ENCODE data around the gene LYRM9.

GRCh38 chr17:27938241-27938640 is 45.1 kb upstream of the LYRM9 start:
- no peak for TF ChIP-seq NFIC (IDR thresholded peaks at IDR 0.05)
- TF ChIP-seq TCF12 (IDR thresholded peaks at IDR 0.05; ENCODE audit: low read depth): no peak
- TF ChIP-seq EGR1 (IDR thresholded peaks at IDR 0.05): no peak
